Stimulated activated CD8-positive, alpha-beta memory T cell treated with anti-CD3 and anti-CD28 coated beads, Interleukin-4, amount 100 ng/mL, for 48 hours (primary cell): Measurements from ENCODE around the gene TCHHL1.
"Not testable (repeated sequence)": the region's sequence is repeated elsewhere in the genome, so short reads cannot be mapped to it uniquely, and the experiment has no call there.

ENCODE experiments used
- DNase-seq: peaks from one replicate; pipeline ENCODE4 v3.0.0-alpha.2; 2020

The TCHHL1 gene

GRCh38 chr1:152084853-152085252 is 4.0 kb downstream of the TCHHL1 start:
- no peak for DNase-seq

- not testable (repeated sequence) for DNase-seq
These were observed 7.8 kb downstream of the TCHHL1 start for GRCh38 chr1:152081026-152081425.

GRCh38 chr1:152080494-152080893 is 8.4 kb downstream of the TCHHL1 start:
- DNase-seq: not testable (repeated sequence)

GRCh38 chr1:152078831-152079441 is 9.9 kb downstream of the TCHHL1 start:
- DNase-seq: no peak

- DNase-seq: no peak
These were observed 16.6 kb downstream of the TCHHL1 start for GRCh38 chr1:152072311-152072710.

GRCh38 chr1:152071123-152071522 is 17.7 kb downstream of the TCHHL1 start:
- no peak for DNase-seq

- no peak for DNase-seq
These were observed 20.9 kb downstream of the TCHHL1 start for GRCh38 chr1:152067929-152068328.

GRCh38 chr1:152067150-152067549 is 21.7 kb downstream of the TCHHL1 start:
- DNase-seq: no peak

GRCh38 chr1:152061952-152062351 is 26.9 kb downstream of the TCHHL1 start:
- no peak for DNase-seq

GRCh38 chr1:152053375-152053774 is 35.5 kb downstream of the TCHHL1 start:
- no peak for DNase-seq

GRCh38 chr1:152052606-152053005 is 36.3 kb downstream of the TCHHL1 start:
- DNase-seq: peak; percentile 94

GRCh38 chr1:152050886-152051675 is 37.8 kb downstream of the TCHHL1 start:
- no peak for DNase-seq

- no peak for DNase-seq
These were observed 39.4 kb downstream of the TCHHL1 start for GRCh38 chr1:152049291-152050083.

- DNase-seq: peak; percentile 81
These were observed 40.4 kb downstream of the TCHHL1 start for GRCh38 chr1:152048416-152049009.

- peak; percentile 90 for DNase-seq
These were observed 41.0 kb downstream of the TCHHL1 start for GRCh38 chr1:152047730-152048415.

- no peak for DNase-seq
These were observed 41.5 kb downstream of the TCHHL1 start for GRCh38 chr1:152047413-152047729.

GRCh38 chr1:152044386-152044785 is 44.5 kb downstream of the TCHHL1 start:
- DNase-seq: no peak

- no peak for DNase-seq
These were observed 45.0 kb downstream of the TCHHL1 start for GRCh38 chr1:152043870-152044269.

GRCh38 chr1:152042030-152042429 is 46.8 kb downstream of the TCHHL1 start:
- DNase-seq: no peak

- no peak for DNase-seq
These were observed 49.0 kb downstream of the TCHHL1 start for GRCh38 chr1:152039886-152040285.

- no peak for DNase-seq
These were observed 49.4 kb downstream of the TCHHL1 start for GRCh38 chr1:152039461-152039860.

GRCh38 chr1:152038871-152039270 is 50.0 kb downstream of the TCHHL1 start:
- no peak for DNase-seq
